GM12864 (cell line): ENCODE data around the gene FLRT2.

ENCODE experiments used
- DNase-seq: peaks from one replicate; pipeline ENCODE4 v3.0.0-alpha.2; 2011; ENCODE audit warnings: low read depth
- H3K4me3 ChIP-seq: 2 replicates; pipeline ENCODE4 v1.5.1; 2011; ENCODE audit warnings: mild to moderate bottlenecking, low read depth, low read length, control low read depth
- TF ChIP-seq, protein P1 (sequence below): IDR thresholded peaks from 2 replicates; pipeline ENCODE4 v1.5.1; 2011; ENCODE audit warnings: low read depth, mild to moderate bottlenecking, moderate library complexity, low read length, control low read depth, inconsistent platforms; ENCODE audit errors: missing control alignments

Gene FLRT2

DNA sequence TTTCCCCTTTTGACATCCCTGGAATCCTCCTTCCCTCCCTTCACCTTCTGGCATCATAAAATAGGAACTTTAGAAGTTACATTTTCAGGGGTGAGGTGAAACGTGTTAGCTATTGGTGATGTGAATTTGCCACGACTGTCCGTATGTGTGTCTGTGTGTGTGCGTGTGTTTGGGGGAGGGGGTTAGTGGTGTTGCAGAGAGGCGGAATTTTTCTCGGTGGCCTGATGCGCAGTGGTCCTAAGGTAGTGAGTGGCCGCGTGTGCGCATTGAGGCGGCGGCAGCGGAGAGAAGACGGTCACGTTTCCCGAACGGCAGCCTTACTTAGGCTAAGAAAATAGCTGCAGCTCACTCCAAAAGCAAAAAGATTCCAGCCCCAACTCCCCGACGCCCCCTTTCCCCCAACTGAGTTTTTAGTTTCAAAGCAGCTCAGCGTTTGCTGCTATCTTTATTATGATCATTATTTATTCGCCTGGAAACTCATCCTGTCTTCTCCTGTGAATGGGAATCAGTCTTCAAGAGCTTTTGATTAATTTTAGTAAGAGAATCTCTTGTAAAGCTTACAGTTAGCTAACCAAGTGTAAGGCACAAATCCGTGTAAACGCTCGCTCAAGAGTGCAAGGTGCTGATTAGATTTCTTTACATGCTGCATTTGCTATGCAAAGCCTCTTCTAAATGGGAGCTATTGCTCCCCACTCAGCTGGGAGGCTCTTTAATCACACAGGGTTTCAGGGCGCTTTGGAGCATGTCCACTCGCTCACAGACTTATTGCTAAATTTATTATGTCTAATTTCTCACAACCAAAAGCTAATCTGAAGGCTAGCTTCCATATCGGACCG is 4.7 kb downstream of the FLRT2 start:
- DNase-seq, result no peak
- H3K4me3 ChIP-seq, result no peak overlapping the region
- TF ChIP-seq, protein P1, sequence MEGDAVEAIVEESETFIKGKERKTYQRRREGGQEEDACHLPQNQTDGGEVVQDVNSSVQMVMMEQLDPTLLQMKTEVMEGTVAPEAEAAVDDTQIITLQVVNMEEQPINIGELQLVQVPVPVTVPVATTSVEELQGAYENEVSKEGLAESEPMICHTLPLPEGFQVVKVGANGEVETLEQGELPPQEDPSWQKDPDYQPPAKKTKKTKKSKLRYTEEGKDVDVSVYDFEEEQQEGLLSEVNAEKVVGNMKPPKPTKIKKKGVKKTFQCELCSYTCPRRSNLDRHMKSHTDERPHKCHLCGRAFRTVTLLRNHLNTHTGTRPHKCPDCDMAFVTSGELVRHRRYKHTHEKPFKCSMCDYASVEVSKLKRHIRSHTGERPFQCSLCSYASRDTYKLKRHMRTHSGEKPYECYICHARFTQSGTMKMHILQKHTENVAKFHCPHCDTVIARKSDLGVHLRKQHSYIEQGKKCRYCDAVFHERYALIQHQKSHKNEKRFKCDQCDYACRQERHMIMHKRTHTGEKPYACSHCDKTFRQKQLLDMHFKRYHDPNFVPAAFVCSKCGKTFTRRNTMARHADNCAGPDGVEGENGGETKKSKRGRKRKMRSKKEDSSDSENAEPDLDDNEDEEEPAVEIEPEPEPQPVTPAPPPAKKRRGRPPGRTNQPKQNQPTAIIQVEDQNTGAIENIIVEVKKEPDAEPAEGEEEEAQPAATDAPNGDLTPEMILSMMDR, result no peak

DNA sequence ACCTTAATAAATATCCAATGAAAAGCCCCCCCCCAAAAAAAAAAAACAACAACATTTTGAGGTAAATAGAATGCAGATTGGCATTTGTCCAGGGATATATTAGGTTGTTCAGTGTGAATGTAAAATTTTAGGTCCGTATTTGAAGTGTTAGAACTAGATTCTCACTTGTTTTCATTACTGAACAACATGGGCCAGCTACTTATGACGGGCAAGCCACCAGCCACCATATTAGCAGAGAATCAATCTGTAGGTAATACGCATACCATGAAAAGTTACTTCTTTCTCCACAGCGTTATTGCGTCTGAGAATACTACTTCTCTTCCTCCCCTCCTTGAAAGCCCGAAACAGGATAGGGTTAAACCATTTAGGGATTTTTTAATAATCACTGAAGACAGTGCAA is 5.4 kb downstream of the FLRT2 start:
- DNase-seq, result no peak
- TF ChIP-seq, protein P1, result no peak
- H3K4me3 ChIP-seq, result no peak overlapping the region

DNA sequence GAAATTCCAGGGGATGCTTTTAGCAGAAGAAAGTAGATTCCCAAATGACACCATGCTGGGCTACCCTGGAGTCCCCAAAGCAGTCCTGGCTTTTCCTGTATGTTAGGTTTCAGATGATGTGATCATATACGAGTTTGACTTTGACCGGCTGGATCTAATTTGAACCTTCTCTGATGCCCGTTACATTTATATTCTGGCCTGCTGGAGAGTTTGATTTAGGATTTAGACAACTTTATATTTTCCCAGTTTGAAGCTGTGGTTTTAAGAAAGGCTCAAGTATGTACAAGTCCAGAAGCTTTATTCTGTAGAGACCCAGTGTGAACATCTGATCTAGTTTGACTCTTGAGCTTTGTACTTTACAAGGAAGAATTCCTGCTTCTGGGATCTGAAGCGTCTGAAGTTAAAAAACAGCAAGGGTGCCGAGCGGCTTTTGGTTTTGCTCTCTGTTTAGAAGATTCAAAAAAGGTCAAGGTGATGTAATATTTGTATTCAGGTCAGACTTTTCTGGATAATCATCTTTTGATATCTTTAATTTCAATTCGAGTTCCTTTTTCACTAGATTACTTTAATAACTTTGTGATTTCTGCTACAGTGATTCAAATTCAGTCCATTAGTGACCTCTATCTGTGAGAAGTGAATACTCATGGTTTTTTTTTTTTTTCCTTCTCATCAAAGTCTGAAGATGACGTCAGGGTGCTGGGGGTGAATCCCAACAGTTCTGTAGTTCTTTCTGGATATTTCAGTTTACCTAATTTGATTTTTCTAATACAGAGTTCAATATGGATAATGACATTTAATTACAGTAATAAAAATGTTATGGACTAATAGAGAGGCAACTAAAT is 6.3 kb downstream of the FLRT2 start:
- TF ChIP-seq, protein P1, result no peak
- DNase-seq, result no peak
- no peak overlapping the region for H3K4me3 ChIP-seq

DNA sequence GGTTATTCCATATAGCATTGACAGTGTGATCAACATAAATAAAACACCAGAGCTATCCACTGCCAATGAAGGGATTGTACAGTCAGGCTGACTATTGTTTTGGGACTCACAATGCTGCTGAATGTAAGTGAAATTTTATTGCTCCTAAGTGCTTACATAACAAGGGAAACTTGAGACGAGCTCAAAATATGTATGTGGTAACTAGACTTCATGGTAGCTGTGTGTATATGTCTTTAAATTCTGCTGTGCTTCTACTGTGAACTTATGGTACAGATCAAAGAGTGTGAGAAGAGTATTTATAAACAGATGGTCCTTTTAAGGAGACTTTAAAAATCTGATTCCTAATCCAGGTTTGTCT is 6.9 kb downstream of the FLRT2 start:
- DNase-seq, result no peak
- TF ChIP-seq, protein P1, result no peak
- H3K4me3 ChIP-seq, result no peak overlapping the region

DNA sequence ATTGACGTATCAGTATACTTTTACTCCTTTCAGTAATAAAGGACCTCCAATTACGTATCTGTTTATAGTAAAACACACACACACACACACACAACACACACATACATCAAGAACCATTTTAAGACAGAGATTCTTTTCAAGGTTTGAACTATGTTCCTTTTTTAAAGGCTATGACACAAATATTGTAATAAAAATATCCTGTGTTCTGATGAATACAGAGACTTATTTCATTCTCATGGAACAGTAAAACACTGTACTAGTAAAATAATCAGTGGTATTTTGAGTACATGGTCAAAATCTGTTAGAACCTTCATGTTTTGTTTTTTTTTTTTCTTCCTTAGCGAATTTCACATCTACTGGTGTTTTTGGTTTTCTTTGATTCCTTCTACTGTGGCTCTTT is 7.6 kb downstream of the FLRT2 start:
- no peak overlapping the region for H3K4me3 ChIP-seq
- TF ChIP-seq, protein P1, result no peak
- no peak for DNase-seq

DNA sequence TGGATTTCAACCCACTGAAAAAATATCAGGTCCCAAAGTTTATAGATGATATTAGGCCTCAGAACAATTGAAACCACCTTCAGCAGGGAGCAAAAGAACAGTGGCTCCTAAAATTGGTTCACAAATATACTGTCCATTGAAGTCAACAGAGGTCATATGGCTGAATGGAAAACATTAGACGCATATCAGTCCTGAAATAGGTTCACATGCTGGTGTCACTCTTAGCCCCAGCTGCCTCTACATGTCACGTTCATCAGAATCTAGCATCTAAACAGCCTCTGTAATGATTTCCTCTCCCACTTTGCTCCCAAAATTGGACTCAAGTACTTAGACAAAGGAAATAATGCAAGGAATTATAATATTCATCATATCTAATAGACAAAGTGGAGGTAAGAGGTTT is 8.7 kb downstream of the FLRT2 start:
- no peak for DNase-seq
- no peak overlapping the region for H3K4me3 ChIP-seq
- TF ChIP-seq, protein P1, result no peak
